Measurements from ENCODE around the gene UBAC2. TPM values are rescaled to one million over a fixed set of nuclear protein-coding genes. Genes with fewer than 3 reads are reported as not detected.

Gene UBAC2
- total and polyA plus RNA-seq, 2 of the 8 experiments (the other 6 are each of a cell fraction or from before 2014, with no cell fraction given), result 75.9 to 76.9 TPM

DNA sequence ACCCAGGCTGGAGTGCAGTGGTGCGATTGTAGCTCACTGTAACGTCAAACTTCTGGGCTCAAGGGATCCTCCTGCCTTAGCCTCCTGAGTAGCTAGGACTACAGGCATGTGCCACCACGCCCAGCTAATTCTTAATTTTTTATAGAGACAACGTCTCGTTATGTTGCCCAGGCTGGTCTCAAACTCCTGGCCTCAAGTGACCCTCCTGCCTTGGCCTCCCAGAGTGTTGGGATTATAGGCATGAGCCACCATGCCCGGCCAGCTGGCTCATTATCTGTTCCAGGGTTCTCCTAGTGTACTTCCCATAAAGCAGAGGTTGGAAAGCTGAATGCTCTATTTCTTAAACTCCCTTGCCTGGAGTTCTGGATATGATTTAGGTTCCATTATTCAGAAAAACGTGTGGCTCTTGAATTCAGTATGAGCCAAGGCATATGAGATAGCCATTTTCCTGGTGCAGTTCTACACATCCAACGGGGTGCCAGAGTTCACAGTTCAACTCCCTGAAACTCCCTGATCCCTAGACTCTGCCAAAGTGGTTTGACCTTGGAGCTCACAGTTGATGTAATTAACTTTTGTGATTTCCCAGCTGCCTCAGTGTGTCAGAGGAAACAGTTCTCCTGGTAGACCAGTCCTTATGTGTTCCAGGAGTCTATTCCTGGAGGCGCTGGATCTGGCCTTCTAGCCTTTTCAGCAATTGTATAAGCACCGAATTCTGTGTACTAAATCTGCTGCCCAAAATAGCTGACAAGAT lies 85.0 kb downstream of the UBAC2 start (continued):
- TF ChIP-seq RFX5 (IDR thresholded peaks at IDR 0.05; ENCODE audit: borderline replicate concordance, low read depth, low read length), result no peak
- no peak for TF ChIP-seq SIRT6 (IDR thresholded peaks at IDR 0.05; ENCODE audit: low read length)
